ENCODE measurements around the gene DNAJC24.
"Not testable (repeated sequence)": the region's sequence is repeated elsewhere in the genome, so short reads cannot be mapped to it uniquely, and the experiment has no call there.

DNAJC24 gene, protein sequence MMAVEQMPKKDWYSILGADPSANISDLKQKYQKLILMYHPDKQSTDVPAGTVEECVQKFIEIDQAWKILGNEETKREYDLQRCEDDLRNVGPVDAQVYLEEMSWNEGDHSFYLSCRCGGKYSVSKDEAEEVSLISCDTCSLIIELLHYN

DNA sequence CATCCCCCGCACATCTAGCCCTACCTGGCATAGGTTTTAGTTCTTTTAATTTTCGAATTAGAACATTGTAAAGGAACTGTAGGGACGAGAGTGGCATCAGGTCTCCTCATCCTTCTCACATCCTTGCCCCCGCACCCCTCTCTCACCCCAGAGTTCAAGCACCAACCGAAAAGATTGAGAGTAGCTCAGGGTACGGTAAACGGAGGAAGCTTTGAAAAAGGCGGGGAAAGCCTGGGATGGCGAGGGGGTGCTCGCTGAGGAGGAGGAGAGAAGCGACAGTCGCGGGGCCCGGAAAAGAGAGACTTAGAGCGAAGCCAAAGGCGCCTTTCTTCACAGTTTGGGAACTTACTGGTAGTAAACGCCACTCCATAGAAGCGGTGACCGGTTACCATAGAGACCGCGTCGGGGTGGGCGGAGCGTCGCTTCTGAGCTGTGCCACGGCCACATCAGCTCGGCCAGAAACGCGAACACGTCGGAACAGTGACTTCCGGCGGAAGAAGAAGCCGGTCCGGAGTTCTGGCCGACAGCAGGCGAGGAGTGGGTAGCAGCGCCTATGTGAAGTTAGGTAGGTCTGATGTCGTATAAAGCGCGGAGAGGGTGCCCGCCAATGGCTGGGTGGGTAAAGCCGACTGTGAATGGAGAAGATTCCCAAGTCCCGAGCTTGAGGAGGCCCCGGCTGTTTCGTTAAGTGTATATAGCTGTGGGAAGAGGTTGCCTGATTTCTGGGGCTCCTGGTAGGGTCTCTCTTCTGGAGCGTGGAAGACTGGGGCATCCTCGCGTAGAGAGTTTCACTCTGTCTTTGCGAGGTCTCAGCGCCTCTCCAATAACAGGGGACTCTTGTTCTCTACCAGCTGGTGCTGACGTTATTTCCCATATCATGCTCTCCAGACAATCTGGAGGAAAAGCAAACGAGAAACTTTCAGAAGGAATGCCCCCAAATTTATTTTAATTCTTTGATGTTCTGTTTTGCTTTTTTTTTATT lies at the start of gene DNAJC24, which contains the start of gene DCDC1:
DNAJC24 (plus strand) TSS at position 513 of the 982 bp plus-strand sequence. CDS start 889 bp downstream, outside the sequence.
DCDC1 (minus strand) TSS at position 392 of the 982 bp plus-strand sequence. CDS start 41,459 bp downstream, outside the sequence.
- DNase-seq (ENCODE audit: low read depth, low spot score), result peak; percentile 97

DNA sequence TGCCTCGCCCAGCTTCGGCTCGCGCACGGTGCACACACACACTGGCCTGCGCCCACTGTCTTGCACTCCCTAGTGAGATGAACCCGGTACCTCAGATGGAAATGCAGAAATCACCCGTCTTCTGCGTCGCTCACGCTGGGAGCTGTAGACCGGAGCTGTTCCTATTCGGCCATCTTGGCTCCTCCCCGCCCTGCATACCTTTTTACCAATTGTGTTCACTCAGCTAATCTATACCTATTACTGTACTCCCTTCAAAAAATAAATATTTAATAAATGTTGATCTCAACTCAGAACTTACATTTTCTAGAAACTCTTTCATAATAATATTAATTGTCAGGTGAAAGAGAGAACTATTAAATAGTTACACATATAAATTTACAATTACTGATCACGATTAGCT lies 48.2 kb upstream of the DNAJC24 start:
- DNase-seq (ENCODE audit: low read depth, low spot score), result not testable (repeated sequence)

DNA sequence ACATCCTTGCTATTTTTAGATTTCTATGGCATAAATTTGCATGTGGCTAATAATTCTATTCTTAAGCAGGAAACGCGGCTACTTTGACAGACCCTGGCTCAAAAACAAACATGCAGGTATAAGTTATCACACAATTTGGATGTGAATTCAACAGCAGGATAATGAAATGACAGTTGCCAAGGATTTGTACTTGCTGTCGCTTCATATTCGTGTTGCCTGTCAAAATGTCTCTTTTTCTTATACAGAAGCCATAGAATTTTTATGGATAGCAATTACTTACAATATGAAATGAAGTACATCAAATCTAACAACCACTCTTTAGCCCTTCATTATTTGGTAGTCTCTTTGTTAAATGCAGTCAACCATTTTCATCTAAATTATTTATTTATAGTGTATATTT lies 46.5 kb upstream of the DNAJC24 start:
- DNase-seq (ENCODE audit: low read depth, low spot score), result no peak

DNA sequence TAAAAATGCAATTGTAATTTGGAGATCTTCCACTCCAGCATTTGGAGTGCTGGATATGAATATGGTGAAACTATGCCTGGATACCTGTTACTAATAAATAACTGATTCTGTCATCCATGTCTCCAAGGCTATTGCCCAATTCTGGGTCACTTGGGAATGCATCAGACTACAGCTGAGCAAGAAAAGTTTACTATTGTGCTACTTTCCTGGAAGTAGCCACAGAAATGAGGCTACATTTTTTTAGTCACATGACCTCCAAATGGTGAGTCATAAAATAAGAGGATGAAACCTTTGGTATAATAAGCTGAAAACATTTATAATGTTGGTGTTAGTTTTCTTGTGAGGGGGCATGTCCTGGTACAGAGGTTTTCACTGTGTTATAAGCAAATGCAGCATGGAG lies 44.5 kb upstream of the DNAJC24 start:
- DNase-seq (ENCODE audit: low read depth, low spot score), result peak; percentile 71

DNA sequence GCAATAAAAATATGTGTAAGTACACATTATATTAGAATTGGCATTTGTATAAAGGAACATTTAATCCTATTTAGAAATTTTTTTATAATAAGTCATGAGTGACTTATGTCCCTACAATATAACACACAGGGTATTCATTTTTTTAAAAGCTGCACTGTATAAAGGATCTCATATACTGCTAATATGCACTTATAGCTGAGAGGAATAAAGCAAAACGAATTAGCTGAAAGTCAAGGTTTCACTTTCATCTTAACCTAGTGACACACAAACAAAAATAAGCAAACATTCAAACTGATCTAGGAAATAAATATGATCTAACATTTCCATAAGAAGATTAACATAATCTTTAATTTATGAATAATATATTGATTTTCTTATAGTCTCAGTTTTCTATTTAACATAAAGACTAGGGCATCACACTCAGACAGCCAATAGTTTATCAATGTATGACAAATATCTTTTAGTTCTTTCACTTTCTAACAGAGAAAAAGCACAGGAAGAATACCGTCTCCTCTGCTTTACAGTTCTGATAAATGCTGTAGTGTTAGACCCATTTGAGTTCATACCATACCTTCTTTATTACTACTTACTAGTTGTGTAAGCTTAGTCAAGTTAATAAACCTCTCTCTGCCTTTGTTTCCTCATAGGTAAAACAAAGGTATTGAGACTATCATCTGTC lies 43.1 kb upstream of the DNAJC24 start:
- no peak for DNase-seq (ENCODE audit: low read depth, low spot score)

DNA sequence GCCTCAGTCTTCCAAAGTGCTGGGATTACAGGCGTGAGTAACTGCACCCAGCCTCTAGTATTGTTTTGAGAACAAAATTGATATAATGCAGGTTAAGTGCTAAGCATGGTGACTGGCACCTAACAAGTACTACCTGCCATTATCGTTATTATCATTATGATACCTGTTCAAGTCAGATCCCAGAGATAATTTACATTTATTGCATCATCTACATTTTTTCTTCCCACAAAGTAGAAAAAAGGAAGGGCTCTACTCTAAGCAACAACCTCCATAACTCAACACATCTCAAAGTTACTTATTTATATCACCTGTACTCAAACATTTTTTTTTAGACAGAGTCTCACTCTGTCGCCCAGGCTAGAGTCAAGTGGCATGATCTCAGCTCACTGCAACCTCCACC lies 42.2 kb upstream of the DNAJC24 start:
- no peak for DNase-seq (ENCODE audit: low read depth, low spot score)

DNA sequence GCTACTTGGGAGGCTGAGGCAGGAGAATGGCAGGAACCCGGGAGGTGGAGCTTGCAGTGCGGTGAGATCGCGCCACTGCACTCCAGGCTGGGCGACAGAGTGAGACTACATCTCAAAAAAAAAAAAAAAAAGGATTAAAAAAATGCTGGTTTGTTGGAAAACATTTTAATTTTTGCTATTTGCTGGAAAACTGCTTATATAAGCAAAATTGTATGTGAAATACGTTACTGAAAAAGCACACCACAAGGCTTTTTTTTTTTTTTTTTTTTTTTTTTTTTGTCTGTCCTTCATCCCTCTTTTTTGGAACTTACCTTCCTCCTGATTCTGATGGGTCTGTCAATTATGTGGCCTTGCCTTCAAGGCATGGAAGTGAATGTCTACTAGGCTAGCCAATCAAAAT lies 41.0 kb upstream of the DNAJC24 start:
- no peak for DNase-seq (ENCODE audit: low read depth, low spot score)

DNA sequence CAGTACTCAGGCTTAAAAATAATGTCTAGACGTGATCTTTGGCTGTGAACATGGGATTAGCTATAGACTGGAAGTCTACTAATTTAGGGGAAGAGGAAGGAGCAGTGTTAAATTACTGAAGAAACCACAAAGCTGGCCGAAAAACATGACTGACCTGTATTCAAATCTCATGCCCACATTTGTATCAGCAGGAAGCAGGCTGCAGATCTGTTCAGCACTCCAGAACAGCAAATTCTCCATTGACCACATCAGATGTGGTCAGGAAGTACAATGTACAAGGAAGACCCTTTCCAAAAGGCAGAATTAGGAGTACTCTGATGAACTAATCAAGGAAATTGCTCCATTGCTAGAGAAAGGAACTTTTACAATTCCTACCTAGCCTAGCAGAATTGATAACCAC lies 31.9 kb upstream of the DNAJC24 start:
- DNase-seq (ENCODE audit: low read depth, low spot score), result no peak

DNA sequence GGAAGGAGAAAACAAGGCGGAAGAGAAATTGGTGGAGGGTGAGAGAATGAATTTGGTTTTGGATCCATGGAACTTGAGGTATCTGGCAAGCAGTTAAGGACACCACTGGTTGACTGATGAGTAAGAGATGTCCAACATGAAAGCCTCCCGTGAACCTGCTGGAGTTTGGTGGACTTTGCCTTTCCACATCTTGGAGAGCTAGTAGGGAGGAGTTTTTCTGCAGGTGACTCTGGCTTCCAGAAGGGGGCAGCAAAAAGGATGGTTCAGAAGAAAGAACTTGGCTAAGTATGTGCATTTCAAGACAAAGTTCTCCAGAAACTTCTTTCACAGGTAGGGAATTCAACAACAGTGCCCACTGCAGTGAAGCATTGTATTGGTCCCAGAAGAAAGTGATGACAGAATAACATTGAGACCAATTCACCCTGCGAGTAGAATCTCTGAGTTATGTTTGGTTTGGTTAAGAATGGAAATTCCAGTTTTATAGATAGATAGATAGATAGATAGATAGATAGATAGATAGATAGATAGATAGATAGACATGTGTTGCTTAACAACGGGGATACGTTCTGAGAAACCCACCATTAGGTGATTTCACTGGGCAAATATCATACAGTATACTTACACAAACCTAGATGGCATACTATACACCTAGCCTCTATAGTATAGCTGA lies 28.6 kb upstream of the DNAJC24 start:
- DNase-seq (ENCODE audit: low read depth, low spot score), result peak; percentile 31

DNA sequence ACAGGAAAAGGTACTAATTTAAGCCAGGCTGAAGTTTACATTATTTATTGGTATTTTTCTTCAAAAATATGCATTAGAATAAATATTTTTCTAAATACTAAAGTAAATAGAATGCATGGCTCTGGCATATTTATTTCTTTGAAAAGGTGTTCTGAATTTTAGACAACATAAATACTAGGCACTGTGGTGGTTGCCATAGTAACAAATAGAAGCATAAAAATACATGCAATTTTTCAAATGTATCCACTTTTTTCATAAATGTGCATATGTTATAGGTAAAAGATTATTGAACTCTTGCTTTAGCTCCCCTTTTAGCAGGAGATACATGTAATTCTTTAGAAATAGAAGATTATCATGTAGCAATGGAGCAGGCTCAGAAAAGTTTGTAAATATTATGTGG lies 18.5 kb upstream of the DNAJC24 start:
- no peak for DNase-seq (ENCODE audit: low read depth, low spot score)

DNA sequence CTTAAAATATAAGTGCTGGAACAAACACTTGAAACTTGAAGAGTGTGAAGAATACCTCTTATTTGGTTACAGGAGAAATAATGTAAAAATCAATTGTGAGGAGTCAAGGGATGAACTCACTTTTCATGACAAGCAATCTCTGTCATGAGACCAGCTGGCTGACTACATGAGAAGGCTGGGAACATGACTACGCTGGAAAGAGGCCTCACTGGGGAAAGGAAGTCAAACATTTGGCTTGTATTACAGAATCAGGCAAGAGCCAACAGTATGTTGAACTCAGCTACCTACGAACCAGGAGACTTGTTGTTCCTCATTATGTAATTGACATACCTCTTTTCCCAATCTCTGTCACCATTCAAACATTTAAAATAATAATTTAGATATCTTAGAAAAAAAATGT lies 14.5 kb upstream of the DNAJC24 start:
- DNase-seq (ENCODE audit: low read depth, low spot score), result no peak

DNA sequence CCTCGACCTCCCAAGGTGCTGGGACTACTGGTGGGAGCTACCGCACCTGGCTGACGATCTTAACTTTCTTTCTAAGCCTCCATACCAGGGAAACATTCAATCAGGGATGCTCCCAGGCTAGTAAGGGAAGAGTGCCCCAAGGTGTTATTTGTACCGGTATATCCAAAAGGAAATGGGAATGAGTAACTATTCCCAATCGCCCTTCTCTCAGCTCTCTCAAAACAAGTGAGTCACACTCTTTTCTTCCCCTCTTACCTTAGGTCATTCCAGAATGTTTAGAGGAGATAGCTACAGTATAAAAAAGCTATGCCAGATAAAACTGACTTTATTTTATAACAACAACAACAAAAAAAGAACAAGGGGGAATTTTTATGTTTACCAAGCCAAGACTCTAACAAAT lies 13.8 kb upstream of the DNAJC24 start:
- DNase-seq (ENCODE audit: low read depth, low spot score), result no peak

DNA sequence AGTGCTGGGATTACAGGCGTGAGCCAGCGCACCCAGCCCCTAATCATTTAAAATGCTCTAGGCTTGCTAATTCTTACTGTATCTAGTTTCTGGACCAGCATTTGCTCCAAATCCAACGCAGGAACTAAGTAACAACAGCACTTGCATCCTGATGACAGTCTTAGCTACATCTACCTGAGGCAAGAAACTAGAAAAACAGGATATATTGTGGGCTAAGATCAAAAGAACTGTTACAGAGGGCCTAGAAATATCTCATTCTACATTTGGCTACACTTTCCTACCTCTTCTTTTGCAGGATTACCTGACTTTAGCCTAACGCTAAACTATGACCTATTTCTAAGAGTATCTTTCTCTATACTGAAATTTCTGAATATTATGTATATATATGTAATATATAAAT lies 7.9 kb upstream of the DNAJC24 start:
- no peak for DNase-seq (ENCODE audit: low read depth, low spot score)

DNA sequence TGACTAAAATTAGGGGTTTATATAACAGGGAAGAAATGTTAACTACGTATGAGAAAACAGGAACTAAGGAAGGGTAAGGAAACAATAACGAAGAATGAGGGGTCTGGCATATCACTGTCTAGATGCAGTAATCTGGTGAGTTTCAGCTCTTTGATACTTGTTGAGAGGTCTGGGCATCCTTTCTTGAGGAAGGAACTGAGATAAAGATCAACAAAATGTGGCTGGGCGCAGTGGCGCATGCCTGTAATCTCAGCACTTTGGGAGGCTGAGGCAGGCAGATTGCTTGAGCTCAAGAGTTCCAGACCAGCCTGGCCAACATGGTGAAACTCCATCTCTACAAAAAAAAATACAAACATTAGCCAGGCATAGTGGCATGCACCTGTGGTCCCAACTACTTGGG lies 2.9 kb upstream of the DNAJC24 start:
- DNase-seq (ENCODE audit: low read depth, low spot score), result no peak

DNA sequence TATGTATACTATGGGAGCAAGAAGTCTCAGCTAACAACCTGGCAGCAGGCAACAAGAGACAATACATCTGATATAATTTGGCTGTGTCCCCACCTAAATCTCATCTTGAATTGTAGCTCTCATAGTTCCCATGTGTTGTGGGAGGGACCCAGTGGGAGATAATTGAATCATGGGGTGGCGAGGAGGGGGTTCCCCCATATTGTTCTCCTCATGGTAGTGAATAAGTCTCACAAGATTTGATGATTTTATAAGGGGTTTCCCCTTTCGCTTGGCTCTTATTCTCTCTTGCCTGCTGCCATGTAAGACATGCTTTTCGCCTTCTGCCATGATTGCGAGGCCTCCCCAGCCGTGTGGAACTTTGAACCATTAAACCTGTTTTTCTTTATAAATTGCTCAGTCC lies 6.2 kb downstream of the DNAJC24 start:
- no peak for DNase-seq (ENCODE audit: low read depth, low spot score)

DNA sequence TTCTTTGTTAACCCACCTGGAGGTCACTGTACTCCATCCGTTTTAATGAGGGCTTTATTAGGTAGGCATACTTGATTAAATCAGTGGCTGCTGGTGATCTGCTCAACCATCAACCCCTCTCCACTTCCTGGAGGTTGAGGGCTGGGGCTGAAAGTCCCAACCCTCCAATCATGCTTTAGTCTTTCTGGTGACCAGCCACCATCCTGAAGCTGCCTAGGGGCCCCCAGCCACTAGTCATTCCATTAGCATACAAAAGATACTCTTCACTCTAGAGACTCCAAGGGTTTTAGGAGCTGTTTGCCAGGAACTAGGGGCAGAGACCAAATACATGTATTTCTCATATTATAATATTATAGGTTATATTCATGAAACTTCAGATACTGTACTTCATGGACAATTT lies 13.5 kb downstream of the DNAJC24 start:
- no peak for DNase-seq (ENCODE audit: low read depth, low spot score)

DNA sequence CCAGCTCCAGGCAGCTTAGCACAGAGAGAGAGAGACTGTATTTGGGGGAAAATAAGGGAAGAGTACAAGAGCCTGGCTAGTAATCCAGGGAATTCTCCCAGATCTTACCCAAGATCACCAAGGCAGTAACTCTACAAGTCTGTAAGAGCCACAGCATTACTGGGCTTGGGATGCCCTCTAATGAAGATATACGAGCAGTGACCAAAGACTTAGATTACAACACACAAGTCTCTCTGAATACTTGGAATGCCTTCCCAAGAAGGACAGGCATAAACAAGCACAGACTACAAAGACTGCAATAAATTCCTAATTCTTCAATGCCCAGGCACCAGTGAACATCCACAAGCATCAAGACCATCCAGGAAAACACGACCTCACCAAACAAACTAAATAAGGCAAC lies 17.7 kb downstream of the DNAJC24 start:
- DNase-seq (ENCODE audit: low read depth, low spot score), result peak; percentile 36

DNA sequence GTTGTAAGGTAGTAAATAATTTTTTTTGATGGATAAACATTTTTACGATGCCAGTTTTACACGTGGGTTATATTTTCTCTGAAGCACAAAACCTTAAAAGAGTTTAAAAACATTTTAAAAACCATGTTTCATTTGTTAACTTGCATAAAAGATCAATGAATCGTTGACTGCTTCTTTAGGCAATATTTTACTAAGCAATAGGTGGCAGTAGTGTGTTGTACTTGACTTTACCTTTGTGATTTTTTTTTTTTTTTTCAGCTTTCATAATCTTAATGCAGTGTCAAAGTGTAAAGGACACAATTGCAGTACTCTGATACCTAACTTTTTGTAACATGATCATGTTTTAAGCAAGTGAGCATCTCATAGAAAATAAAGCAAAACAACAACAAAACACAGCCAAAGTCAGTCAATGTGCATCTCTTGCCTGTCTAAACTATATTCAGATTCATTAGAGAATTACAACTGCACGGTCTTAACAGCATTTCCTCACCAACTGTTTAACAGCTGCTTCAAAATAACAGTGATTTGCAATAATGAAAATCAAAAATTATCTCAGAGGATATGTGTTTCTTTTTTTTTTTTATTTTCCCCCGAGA lies 27.7 kb downstream of the DNAJC24 start:
- peak; percentile 40 for DNase-seq (ENCODE audit: low read depth, low spot score)

DNA sequence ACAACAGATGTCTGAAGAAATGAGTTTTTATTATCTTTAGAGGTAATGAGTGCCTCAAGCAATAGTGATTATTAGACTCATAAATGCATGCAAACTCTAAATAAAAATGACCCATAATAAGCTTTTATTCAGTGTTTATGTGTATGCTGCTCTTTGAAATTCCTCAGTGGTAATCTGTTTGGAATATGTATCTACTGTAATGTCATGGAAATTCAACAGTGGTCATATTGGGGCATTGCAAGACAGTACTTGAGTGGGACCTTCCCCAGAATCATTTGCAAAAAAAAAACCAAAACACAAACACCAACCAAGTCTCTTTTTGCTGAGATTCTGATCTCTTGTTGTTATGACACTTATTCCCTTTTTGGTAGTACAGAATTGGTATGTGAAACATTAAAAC lies 35.0 kb downstream of the DNAJC24 start:
- DNase-seq (ENCODE audit: low read depth, low spot score), result no peak

DNA sequence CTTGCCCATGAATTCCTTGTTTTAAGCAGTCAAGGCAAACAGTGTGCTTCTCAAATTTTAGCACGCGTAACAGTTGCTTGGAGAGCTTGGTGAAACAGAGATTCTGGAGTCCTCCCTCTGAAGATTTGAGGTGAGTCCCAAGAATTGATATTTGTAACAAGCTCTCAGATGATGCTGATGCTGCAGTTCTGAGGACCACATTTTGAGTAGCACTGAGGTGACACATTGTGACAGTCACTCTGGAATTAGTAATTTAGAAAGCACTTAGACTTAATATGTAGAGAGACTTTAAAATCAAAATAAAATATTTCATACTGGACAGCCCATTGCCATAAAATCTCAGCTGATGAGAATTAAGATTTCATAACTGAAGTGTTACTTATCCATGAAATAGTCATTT lies 38.5 kb downstream of the DNAJC24 start:
- no peak for DNase-seq (ENCODE audit: low read depth, low spot score)

DNA sequence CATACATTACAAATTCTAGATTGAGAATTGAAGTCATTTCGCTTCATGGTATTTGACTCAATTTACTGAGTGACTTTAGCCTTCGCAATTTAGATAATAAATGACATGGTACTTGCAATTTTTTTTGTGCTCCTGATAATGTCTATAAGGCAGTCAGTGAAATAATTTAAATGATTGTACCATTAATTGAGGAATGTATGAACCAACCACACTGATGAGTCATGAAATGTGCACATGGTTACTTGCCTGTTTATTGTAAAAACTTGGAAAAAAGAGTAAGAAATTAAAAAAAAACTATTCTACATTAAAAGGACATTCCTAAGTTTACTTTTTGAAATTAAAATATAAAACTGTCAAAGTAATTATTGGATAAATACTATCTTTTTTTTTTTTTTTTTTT lies 43.3 kb downstream of the DNAJC24 start:
- peak; percentile 43 for DNase-seq (ENCODE audit: low read depth, low spot score)

Measured in astrocyte of the hippocampus (primary cell).